Upper lobe of left lung (tissue), 4 donors: Measurements from ENCODE around the gene NEDD4L.

Experiments
- EP300 ChIP-seq, 4 donors: sonication (generic); formaldehyde crosslinking; IDR thresholded peaks; one replicate each; pipeline ENCODE4 v1.5.1; 2017; ENCODE audit warnings: antibody characterized with exemption in 4 of 4, control low read depth in 2 of 4
- POLR2A ChIP-seq, 4 donors: fragments of 450-650 bp; IDR thresholded peaks; one replicate each; pipeline ENCODE4 v1.5.1; 2016 to 2017; ENCODE audit warnings: antibody characterized with exemption in 4 of 4, mild to moderate bottlenecking in 2 of 4
- POLR2AphosphoS5 ChIP-seq, 2 donors: sonication (generic); formaldehyde crosslinking; IDR thresholded peaks; one replicate each; pipeline ENCODE4 v1.5.1; 2017; ENCODE audit warnings: antibody characterized with exemption in 2 of 2
- TF ChIP-seq, protein P1 (sequence below), 6 experiments: fragments of 450-650 bp in 4 of 6; fragments of 200-600 bp in 2 of 6; sonication (generic) in 2 of 6; IDR thresholded peaks; one replicate each; pipeline ENCODE4 v1.5.1; 2016 to 2019; ENCODE audit warnings: antibody characterized with exemption in 6 of 6

GRCh38 chr18:58177004-58177717 lies 133.1 kb downstream of the NEDD4L start:
- no peak for TF ChIP-seq POLR2AphosphoS5 (IDR thresholded peaks at IDR 0.05)
- no peak for TF ChIP-seq EP300 (IDR thresholded peaks at IDR 0.05)
- TF ChIP-seq, protein P1, sequence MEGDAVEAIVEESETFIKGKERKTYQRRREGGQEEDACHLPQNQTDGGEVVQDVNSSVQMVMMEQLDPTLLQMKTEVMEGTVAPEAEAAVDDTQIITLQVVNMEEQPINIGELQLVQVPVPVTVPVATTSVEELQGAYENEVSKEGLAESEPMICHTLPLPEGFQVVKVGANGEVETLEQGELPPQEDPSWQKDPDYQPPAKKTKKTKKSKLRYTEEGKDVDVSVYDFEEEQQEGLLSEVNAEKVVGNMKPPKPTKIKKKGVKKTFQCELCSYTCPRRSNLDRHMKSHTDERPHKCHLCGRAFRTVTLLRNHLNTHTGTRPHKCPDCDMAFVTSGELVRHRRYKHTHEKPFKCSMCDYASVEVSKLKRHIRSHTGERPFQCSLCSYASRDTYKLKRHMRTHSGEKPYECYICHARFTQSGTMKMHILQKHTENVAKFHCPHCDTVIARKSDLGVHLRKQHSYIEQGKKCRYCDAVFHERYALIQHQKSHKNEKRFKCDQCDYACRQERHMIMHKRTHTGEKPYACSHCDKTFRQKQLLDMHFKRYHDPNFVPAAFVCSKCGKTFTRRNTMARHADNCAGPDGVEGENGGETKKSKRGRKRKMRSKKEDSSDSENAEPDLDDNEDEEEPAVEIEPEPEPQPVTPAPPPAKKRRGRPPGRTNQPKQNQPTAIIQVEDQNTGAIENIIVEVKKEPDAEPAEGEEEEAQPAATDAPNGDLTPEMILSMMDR (IDR thresholded peaks at IDR 0.05) = no peak
- TF ChIP-seq POLR2A (IDR thresholded peaks at IDR 0.05) = no peak
